ENCODE measurements around the gene LIN7A.

GRCh38 chr12:80815351-80815750 lies 122.4 kb downstream of the LIN7A start:
- no peak for TF ChIP-seq CTCF (IDR thresholded peaks at IDR 0.05)
- no peak for TF ChIP-seq POLR2A (IDR thresholded peaks at IDR 0.05)

All from adrenal gland (tissue), 5 donors.